ENCODE measurements around the gene PTGFRN.

- no peak for TF ChIP-seq ZNF274 (CRISPR knock-in tag; IDR thresholded peaks at IDR 0.05)
- no peak for TF ChIP-seq JARID2 (CRISPR knock-in tag; IDR thresholded peaks at IDR 0.05; ENCODE audit: insufficient replicate concordance)
- TF ChIP-seq POLR2A (IDR thresholded peaks at IDR 0.05; ENCODE audit: insufficient read depth in 1 of 2, low read depth in 2 of 2, low read length in 2 of 2): no peak
- TF ChIP-seq ZNF441 (CRISPR knock-in tag; IDR thresholded peaks at IDR 0.05; ENCODE audit: borderline replicate concordance): no peak
- no peak for TF ChIP-seq SCMH1 (CRISPR knock-in tag; IDR thresholded peaks at IDR 0.05; ENCODE audit: borderline replicate concordance)
- TF ChIP-seq ZFP91 (CRISPR knock-in tag; IDR thresholded peaks at IDR 0.05; ENCODE audit: borderline replicate concordance): no peak
- no peak for TF ChIP-seq GTF2F1 (IDR thresholded peaks at IDR 0.05; ENCODE audit: low read length)
- TF ChIP-seq ZNF713 (CRISPR knock-in tag; IDR thresholded peaks at IDR 0.05): no peak
- TF ChIP-seq ZNF367 (CRISPR knock-in tag; IDR thresholded peaks at IDR 0.05; ENCODE audit: borderline replicate concordance): no peak
- no peak for TF ChIP-seq CTCF (CRISPR knock-in tag; IDR thresholded peaks at IDR 0.05)
Measured at GRCh38 chr1:116908266-116908665, 1.4 kb upstream of the PTGFRN start.

Data from HepG2 (cell line).